Prostate gland (tissue), 2 donors: Measurements from ENCODE around the gene MGLL. TPM values are rescaled to one million over a fixed set of nuclear protein-coding genes. Genes with fewer than 3 reads are reported as not detected.

ENCODE experiments used
- DNase-seq: peaks from one replicate; pipeline ENCODE4 v3.0.0-alpha.2; 2019; ENCODE audit warnings: low spot score
- H3K27ac ChIP-seq, 2 donors: fragments of 200-600 bp; sonication (generic); 2 replicates each; pipeline ENCODE4 v1.5.1; 2017 to 2019
- H3K27me3 ChIP-seq: fragments of 200-600 bp; sonication (generic); replicated peaks from 2 replicates; pipeline ENCODE4 v1.5.1; 2019; ENCODE audit not compliant: insufficient read depth
- H3K36me3 ChIP-seq, 2 donors: fragments of 200-600 bp; sonication (generic); 1 replicate in 1 of 2; 2 replicates in 1 of 2; pipeline versions ENCODE4 v1.5.1 to v1.8.1; 2017 to 2019
- H3K4me1 ChIP-seq: fragments of 200-600 bp; sonication (generic); replicated peaks from 2 replicates; pipeline ENCODE4 v1.5.1; 2019
- H3K4me3 ChIP-seq, 2 donors: fragments of 200-600 bp; sonication (generic); 2 replicates each; pipeline ENCODE4 v1.5.1; 2017 to 2019
- H3K9me3 ChIP-seq: fragments of 200-600 bp; sonication (generic); 2 replicates; pipeline ENCODE4 v1.5.1; 2017
- POLR2A ChIP-seq: fragments of 450-650 bp; IDR thresholded peaks from one replicate; pipeline ENCODE4 v1.6.1; 2016; ENCODE audit warnings: antibody characterized with exemption, mild to moderate bottlenecking
- POLR2AphosphoS5 ChIP-seq: sonication (generic); formaldehyde crosslinking; IDR thresholded peaks from one replicate; pipeline ENCODE4 v1.6.1; 2017; ENCODE audit warnings: antibody characterized with exemption
- WGBS: methylation state at CpG from one replicate; pipeline ENCODE4 v1.1.5; 2018; 5-methylcytosine and 5-hydroxymethylcytosine counted together
- intact Hi-C: fragments of 100-400 bp; cut with DNase I; formaldehyde crosslinking; loops from one replicate; pipeline ENCODE4 v1.14.2; 2022
- total RNA-seq, 2 donors: library from RNA; depleted of rRNA; stranded (reverse); fragments of >200 nt; gene quantifications; one replicate each; pipeline ENCODE4 v1.1.0, GENCODE V29; 2016
- TF ChIP-seq, protein P1 (sequence below), 4 experiments: fragments of 200-600 bp in 2 of 4; fragments of 450-650 bp in 2 of 4; sonication (generic) in 2 of 4; IDR thresholded peaks; 1 replicate in 3 of 4; 2 replicates in 1 of 4; pipeline ENCODE4 v1.5.1; 2016 to 2019; ENCODE audit warnings: antibody characterized with exemption in 4 of 4, mild to moderate bottlenecking in 2 of 4, moderate library complexity in 2 of 4

Gene MGLL
- total RNA-seq, 2 donors from 2014 or later: 20.0 to 31.8 TPM

DNA sequence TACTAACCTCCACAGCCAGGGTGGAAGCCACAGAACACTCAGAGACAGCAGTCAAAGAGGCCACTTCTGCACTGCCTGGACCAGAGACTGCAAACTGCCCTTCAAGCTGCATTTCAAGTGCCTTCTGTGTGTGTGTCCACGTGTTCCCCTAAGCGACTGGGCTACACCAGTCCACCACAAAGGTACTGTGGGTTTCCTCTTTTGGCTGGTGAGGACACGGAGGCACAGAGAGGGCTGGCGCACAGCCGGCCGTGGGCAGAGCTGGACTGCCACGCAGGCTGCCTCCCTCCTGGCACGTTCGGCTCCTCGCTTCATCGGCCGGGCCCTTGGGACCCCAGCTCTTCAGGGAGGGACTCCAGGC lies 60.9 kb downstream of the MGLL start:
- no peak for DNase-seq
- H3K4me1 ChIP-seq: no peaks in the 10 kb centered on the region
- H3K9me3 ChIP-seq: no peaks in the 10 kb centered on the region
- intact Hi-C loops: no loop called here
- whole genome bisulfite sequencing: 79% methylated on average over 12 of the region's 12 CpGs
- H3K36me3 ChIP-seq: no peaks in the 10 kb centered on the region
- H3K27ac ChIP-seq: no peak overlapping the region
- TF ChIP-seq POLR2A (no peak), POLR2AphosphoS5 (no peak)
- TF ChIP-seq, protein P1, sequence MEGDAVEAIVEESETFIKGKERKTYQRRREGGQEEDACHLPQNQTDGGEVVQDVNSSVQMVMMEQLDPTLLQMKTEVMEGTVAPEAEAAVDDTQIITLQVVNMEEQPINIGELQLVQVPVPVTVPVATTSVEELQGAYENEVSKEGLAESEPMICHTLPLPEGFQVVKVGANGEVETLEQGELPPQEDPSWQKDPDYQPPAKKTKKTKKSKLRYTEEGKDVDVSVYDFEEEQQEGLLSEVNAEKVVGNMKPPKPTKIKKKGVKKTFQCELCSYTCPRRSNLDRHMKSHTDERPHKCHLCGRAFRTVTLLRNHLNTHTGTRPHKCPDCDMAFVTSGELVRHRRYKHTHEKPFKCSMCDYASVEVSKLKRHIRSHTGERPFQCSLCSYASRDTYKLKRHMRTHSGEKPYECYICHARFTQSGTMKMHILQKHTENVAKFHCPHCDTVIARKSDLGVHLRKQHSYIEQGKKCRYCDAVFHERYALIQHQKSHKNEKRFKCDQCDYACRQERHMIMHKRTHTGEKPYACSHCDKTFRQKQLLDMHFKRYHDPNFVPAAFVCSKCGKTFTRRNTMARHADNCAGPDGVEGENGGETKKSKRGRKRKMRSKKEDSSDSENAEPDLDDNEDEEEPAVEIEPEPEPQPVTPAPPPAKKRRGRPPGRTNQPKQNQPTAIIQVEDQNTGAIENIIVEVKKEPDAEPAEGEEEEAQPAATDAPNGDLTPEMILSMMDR (IDR thresholded peaks at IDR 0.05): no peak
- no peaks in the 10 kb centered on the region for H3K27me3 ChIP-seq
- H3K4me3 ChIP-seq: no peak overlapping the region

DNA sequence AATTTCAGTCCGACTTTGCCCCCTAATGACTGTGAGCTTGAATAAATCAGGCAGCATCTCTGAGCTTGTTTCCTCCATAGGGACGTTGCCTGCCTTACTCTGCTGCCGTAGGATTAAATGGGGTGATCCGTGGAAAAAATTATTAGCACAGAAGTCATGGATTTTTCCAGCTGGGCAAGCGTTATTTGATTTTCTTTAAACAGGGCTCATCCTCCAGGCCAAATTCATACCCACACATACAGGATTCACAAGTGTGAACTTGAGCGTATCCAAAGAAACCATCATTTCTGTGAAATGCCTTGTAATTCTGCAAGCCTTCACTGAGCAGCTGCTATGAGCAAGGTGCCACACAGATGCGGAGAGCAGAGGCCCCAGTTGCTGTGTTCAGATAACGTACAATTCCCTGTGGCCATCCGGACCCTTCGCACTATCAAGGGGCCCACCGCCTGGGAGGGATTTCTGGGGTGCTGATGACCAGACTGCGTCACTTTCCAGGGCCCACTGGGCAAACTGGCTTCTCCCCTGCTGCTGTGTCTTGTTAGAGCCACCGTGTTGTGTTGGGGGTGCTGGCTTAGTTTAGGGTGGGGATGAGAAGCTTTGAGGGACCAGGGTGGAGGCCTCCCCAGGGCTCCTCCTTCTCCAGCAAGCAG lies 61.4 kb downstream of the MGLL start:
- intact Hi-C loops: no loop called here
- no peak overlapping the region for H3K27ac ChIP-seq
- H3K27me3 ChIP-seq: no peaks in the 10 kb centered on the region
- H3K36me3 ChIP-seq: no peaks in the 10 kb centered on the region
- 84% methylated on average over 13 of the region's 13 CpGs for WGBS
- no peaks in the 10 kb centered on the region for H3K9me3 ChIP-seq
- no peak for TF ChIP-seq POLR2AphosphoS5
- TF ChIP-seq, protein P1 (IDR thresholded peaks at IDR 0.05): no peak
- TF ChIP-seq POLR2A: no peak
- no peak overlapping the region for H3K4me3 ChIP-seq
- no peak for DNase-seq
- no peaks in the 10 kb centered on the region for H3K4me1 ChIP-seq

- intact Hi-C loops: no loop called here
- no peaks in the 10 kb centered on the region for H3K27me3 ChIP-seq
- no peak overlapping the region for H3K27ac ChIP-seq
- DNase-seq: no peak
- 86% methylated on average over 11 of the region's 14 CpGs for WGBS
- H3K9me3 ChIP-seq: no peaks in the 10 kb centered on the region
- TF ChIP-seq POLR2AphosphoS5: no peak
- H3K4me3 ChIP-seq: no peak overlapping the region
- no peaks in the 10 kb centered on the region for H3K36me3 ChIP-seq
- H3K4me1 ChIP-seq: no peaks in the 10 kb centered on the region
Measured at GRCh38 chr3:127760361-127760760, 62.0 kb downstream of the MGLL start.

- DNase-seq: no peak
- H3K27ac ChIP-seq: no peak overlapping the region
- H3K4me1 ChIP-seq: no peaks in the 10 kb centered on the region
- TF ChIP-seq, protein P1 (IDR thresholded peaks at IDR 0.05): no peak
- TF ChIP-seq POLR2AphosphoS5: no peak
- no peak for TF ChIP-seq POLR2A
- no peaks in the 10 kb centered on the region for H3K36me3 ChIP-seq
- intact Hi-C loops: no loop called here
- no peak overlapping the region for H3K4me3 ChIP-seq
- no peaks in the 10 kb centered on the region for H3K9me3 ChIP-seq
- WGBS: 71% methylated on average over 8 of the region's 8 CpGs
- no peaks in the 10 kb centered on the region for H3K27me3 ChIP-seq
Measured at GRCh38 chr3:127759826-127760225, 62.5 kb downstream of the MGLL start.

DNA sequence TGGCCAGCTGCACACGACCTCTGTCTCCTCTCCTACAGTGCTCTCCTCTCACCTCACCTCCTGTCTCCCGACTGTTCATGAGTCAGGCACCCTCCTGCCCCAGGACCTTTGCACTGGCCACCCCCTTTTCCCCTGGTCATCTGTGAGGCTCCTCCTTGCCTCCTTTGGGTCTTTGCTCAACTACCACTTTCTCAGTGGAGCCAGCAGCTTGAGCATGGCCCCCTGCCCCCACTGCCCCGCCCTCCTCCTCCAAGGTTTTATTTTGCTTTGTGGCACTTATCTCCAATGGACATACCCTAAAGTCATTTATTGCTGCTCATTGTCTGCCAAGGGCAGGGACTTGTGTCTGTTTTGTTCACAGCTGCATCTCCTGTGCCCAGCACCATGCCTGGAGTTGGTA lies 64.3 kb downstream of the MGLL start:
- Histone ChIP-seq H3K27me3 (no peaks in the 10 kb centered on the region), H3K4me1 (no peaks in the 10 kb centered on the region), H3K4me3 (no peak overlapping the region), H3K27ac (no peak overlapping the region), H3K36me3 (no peaks in the 10 kb centered on the region), H3K9me3 (no peaks in the 10 kb centered on the region)
- TF ChIP-seq POLR2A (no peak), POLR2AphosphoS5 (no peak)
- TF ChIP-seq, protein P1 (IDR thresholded peaks at IDR 0.05): no peak
- intact Hi-C loops: no loop called here
- DNase-seq: no peak
- WGBS: 85% methylated on average over 3 of the region's 3 CpGs
